ENCODE results near the gene NRL.

- no peak for TF ChIP-seq CTCF (IDR thresholded peaks at IDR 0.05; ENCODE audit: extremely low read depth in 1 of 2, insufficient read depth in 1 of 2, low read depth in 1 of 2, low read length in 2 of 2)
- TF ChIP-seq MYC (IDR thresholded peaks at IDR 0.05; ENCODE audit: low read depth, low read length): no peak
Observed at GRCh38 chr14:24072436-24072835, 42.3 kb downstream of the NRL start.

Measured in endothelial cell of umbilical vein (primary cell).